Measurements from ENCODE around the gene NAPSA. TPM values are rescaled to one million over a fixed set of nuclear protein-coding genes. Genes with fewer than 3 reads are reported as not detected.

NAPSA gene
- total RNA-seq, 2 donors from 2014 or later, result 1.9 to 6.1 TPM

DNA sequence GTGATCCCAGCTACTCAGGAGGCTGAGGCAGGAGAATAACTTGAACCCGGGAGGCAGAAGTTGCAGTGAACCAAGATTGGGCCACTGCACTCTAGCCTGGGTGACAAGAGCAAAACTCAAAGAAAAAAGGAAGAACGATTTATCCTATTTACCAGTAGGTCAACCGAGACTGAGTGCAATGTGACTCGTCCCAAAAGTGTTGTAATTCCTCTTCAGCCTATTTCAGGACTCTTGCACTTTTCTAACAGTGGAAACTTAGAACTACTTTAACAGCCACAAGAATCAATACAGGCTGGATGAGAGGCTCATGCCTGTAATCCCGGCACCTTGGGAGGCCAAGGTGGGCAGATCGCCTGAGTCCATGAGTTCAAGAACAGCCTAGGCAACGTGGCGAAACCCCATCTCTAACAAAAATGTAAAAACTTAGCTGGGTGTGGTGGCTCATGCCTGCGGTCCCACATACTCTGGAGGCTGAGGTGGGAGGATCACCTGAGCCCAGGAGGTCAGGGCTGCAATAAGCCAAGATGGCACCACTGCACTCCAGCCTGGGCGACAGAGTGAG, 6.6 kb upstream of the NAPSA start:
- TF ChIP-seq, protein P1, sequence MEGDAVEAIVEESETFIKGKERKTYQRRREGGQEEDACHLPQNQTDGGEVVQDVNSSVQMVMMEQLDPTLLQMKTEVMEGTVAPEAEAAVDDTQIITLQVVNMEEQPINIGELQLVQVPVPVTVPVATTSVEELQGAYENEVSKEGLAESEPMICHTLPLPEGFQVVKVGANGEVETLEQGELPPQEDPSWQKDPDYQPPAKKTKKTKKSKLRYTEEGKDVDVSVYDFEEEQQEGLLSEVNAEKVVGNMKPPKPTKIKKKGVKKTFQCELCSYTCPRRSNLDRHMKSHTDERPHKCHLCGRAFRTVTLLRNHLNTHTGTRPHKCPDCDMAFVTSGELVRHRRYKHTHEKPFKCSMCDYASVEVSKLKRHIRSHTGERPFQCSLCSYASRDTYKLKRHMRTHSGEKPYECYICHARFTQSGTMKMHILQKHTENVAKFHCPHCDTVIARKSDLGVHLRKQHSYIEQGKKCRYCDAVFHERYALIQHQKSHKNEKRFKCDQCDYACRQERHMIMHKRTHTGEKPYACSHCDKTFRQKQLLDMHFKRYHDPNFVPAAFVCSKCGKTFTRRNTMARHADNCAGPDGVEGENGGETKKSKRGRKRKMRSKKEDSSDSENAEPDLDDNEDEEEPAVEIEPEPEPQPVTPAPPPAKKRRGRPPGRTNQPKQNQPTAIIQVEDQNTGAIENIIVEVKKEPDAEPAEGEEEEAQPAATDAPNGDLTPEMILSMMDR (IDR thresholded peaks at IDR 0.05), result no peak
- no peak overlapping the region for H3K4me3 ChIP-seq
- no peaks in the 10 kb centered on the region for H3K4me1 ChIP-seq
- no peak overlapping the region for H3K27ac ChIP-seq
- intact Hi-C loops (cut with DNase I), result no loop called here
- no peaks in the 10 kb centered on the region for H3K36me3 ChIP-seq
- DNase-seq, result no peak
- H3K9ac ChIP-seq (ENCODE audit: low read depth in 2 of 2, low read length in 2 of 2), result no peak overlapping the region
- no peaks in the 10 kb centered on the region for H3K27me3 ChIP-seq
- no peaks in the 10 kb centered on the region for H3K9me3 ChIP-seq

DNA sequence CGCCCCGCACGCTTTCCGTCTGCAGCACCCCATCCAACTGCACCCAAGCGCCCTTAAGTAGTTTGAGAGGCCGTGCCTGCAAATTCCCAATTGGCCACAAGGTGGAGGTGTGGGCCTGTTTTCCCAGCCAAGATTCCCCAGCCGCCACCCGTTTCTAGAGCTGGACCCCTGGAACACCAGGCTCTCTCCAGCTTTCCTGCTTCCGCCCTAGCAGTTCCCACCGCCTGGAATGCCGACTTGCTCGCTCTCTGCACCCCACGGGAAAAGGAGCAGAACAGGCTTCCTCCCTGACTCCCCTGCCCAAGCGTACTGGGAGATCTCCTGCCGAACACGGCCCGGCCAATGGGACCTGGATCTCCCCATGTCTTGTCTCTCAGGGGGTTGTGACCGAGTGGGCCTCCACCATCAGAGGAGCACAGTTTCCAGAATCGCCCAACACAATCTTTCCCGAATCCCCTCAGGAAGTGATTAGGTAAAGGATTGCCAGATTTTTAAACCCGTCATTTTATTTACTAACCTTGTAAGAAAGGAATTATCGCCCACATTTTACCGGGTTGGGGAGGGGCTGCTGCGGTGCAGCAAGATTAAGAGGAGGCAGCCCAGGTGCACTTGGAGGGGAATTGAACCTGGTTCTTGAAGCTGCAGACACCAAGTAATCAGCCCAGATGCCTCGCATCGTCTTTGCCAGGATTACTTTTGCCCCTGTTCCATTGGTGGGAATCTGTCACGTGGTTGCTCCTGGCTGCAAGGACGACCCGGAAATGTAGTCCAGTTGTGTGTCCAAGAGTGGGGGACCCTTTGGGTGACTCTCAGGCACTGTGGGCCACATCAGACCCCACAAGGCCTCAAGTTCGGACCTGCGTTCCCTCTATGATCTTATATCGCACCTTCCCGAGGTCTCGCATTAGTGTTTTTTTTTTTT, 3.5 kb upstream of the NAPSA start:
- Histone ChIP-seq H3K27me3 (no peaks in the 10 kb centered on the region), H3K9me3 (no peaks in the 10 kb centered on the region), H3K4me3 (peak overlapping the region; percentile 69), H3K27ac (peak overlapping the region; percentile 81), H3K9ac (ENCODE audit: low read depth in 2 of 2, low read length in 2 of 2) (peak overlapping the region; percentile 66 to 69), H3K4me1 (no peaks in the 10 kb centered on the region), H3K36me3 (no peaks in the 10 kb centered on the region)
- TF ChIP-seq, protein P1 (IDR thresholded peaks at IDR 0.05), result peak; percentile 89
- DNase-seq, result peak; percentile 94
- intact Hi-C loops (cut with DNase I), result loop anchor here (2.0 to 5.0 kb wide), 3 partner anchors 43 to 413 kb away; no protein-coding TSS in a partner anchor

DNA sequence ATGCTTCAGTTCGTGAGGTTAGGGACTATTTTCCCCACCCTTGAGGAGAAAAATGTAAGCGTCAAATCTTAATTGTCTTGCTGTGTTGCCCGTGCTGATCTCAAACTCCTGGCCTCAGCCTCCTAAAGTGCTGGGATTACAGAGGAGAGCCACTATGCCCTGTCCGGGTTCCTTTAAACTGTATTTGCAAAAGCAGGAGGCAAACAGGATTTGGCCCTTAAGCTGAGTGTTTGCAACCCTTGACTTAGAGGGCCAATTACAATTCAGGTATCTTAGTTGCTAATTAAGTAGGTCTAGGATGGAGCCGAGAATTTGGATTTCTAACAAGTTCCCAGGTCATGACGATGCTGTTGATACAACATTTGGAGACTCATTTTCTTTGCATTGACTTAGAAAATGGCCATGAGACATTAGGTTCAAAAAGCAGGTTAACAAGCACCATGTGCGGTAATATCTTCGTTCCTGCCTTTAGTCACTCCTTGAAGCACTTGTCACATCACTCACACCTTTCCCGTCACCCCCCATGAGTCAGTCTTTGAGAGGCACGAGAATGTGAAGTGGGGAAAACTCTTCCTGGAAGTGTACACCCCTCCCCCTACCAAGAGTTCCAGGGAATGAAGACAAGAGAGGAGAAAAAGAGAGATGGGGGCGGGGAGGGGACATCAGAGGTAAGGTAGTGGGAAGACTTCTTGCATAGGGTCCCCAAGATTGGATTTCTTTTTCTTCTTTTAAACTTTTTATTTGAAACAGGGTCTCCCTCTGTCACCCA, 2.6 kb downstream of the NAPSA start:
- DNase-seq, result no peak
- H3K4me3 ChIP-seq, result no peak overlapping the region
- no peaks in the 10 kb centered on the region for H3K4me1 ChIP-seq
- intact Hi-C loops (cut with DNase I), result no loop called here
- no peaks in the 10 kb centered on the region for H3K27me3 ChIP-seq
- no peaks in the 10 kb centered on the region for H3K36me3 ChIP-seq
- H3K9me3 ChIP-seq, result no peaks in the 10 kb centered on the region
- no peak overlapping the region for H3K27ac ChIP-seq
- no peak overlapping the region for H3K9ac ChIP-seq (ENCODE audit: low read depth in 2 of 2, low read length in 2 of 2)
- TF ChIP-seq, protein P1 (IDR thresholded peaks at IDR 0.05), result no peak

DNA sequence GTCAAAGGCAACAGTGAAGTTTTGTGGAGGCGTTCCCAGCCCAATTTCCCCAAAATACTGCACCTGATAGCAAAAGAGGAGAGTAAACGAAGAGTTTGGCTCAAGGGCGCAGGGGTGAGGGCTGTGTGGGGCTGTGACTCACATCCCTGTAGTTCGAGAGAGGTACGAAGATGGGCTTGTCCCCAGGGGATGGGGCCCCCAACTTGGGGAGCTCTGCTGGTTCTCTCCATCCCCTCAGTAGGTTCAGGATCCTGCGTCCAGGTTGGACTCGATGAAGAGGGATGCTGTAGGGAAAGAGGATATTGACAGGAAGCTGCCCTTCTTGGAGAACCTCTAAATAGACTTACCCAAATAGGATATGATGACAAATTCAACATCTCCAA, 3.4 kb downstream of the NAPSA start:
- no peak overlapping the region for H3K27ac ChIP-seq
- H3K27me3 ChIP-seq, result no peaks in the 10 kb centered on the region
- H3K4me3 ChIP-seq, result no peak overlapping the region
- no peaks in the 10 kb centered on the region for H3K4me1 ChIP-seq
- H3K9me3 ChIP-seq, result no peaks in the 10 kb centered on the region
- TF ChIP-seq, protein P1 (IDR thresholded peaks at IDR 0.05), result no peak
- no peaks in the 10 kb centered on the region for H3K36me3 ChIP-seq
- intact Hi-C loops (cut with DNase I), result no loop called here
- DNase-seq, result no peak
- no peak overlapping the region for H3K9ac ChIP-seq (ENCODE audit: low read depth in 2 of 2, low read length in 2 of 2)

DNA sequence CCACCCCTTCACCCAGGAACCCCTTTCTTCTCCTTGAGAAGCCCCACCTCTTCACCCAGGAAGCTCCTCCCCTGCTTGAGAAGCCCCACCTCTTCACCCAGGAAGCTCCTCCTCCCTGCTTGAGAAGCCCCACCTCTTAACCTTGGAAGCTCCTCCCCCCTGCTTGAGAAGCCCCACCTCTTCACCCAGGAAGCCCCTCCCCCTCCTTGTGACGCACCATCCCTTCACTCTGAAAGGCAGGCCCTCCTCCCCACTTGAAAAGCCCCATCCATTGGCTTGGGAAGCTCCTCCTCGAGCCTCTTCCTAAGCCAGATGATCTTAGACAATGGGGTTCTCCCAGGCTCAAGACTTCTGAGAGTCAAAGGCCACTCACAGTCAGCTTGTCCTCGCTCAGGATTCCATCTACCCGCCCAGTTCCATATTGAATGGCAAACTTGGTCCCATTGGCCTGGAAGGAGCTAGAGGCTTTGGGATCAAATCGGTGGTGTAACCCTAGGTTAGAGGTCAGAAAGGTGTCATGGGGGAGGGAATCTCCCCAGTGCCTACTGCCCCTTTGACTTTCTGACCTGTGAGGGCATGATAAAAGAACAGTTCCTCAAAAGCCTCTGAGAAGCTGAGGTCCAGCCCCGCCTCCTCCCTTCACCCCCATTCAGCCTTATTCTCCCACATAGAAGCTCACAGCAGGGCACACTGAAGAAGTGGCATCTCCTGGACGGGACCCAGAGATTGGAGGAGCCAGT, 4.0 kb downstream of the NAPSA start:
- no peaks in the 10 kb centered on the region for H3K27me3 ChIP-seq
- H3K9me3 ChIP-seq, result no peaks in the 10 kb centered on the region
- TF ChIP-seq, protein P1 (IDR thresholded peaks at IDR 0.05), result no peak
- no peak overlapping the region for H3K27ac ChIP-seq
- H3K4me3 ChIP-seq, result no peak overlapping the region
- H3K4me1 ChIP-seq, result no peaks in the 10 kb centered on the region
- intact Hi-C loops (cut with DNase I), result no loop called here
- H3K36me3 ChIP-seq, result no peaks in the 10 kb centered on the region
- H3K9ac ChIP-seq (ENCODE audit: low read depth in 2 of 2, low read length in 2 of 2), result no peak overlapping the region
- no peak for DNase-seq
